ENCODE results near the gene PROCR.
"Not testable (repeated sequence)": the region's sequence is repeated elsewhere in the genome, so short reads cannot be mapped to it uniquely, and the experiment has no call there.

The PROCR gene

GRCh38 chr20:35192118-35192872, 20.4 kb downstream of the PROCR start:
- DNase-seq (ENCODE audit: extremely low read depth in 1 of 2, low read depth in 1 of 2), result no peak

GRCh38 chr20:35193031-35193791, 21.3 kb downstream of the PROCR start:
- DNase-seq (ENCODE audit: extremely low read depth in 1 of 2, low read depth in 1 of 2), result not testable (repeated sequence)

GRCh38 chr20:35196313-35196712, 24.4 kb downstream of the PROCR start:
- no peak for DNase-seq (ENCODE audit: extremely low read depth in 1 of 2, low read depth in 1 of 2)

GRCh38 chr20:35199740-35200139, 27.9 kb downstream of the PROCR start:
- no peak for DNase-seq (ENCODE audit: extremely low read depth in 1 of 2, low read depth in 1 of 2)

- DNase-seq (ENCODE audit: extremely low read depth in 1 of 2, low read depth in 1 of 2), result no peak
Observed at GRCh38 chr20:35200267-35200666, 28.4 kb downstream of the PROCR start.

GRCh38 chr20:35201467-35201866, 29.6 kb downstream of the PROCR start:
- DNase-seq (ENCODE audit: extremely low read depth in 1 of 2, low read depth in 1 of 2), result not testable (repeated sequence)

- no peak for DNase-seq (ENCODE audit: extremely low read depth in 1 of 2, low read depth in 1 of 2)
Observed at GRCh38 chr20:35206802-35207201, 34.9 kb downstream of the PROCR start.

- peak; percentile 59 to 60 for DNase-seq (ENCODE audit: extremely low read depth in 1 of 2, low read depth in 1 of 2)
Observed at GRCh38 chr20:35207950-35208611, 36.2 kb downstream of the PROCR start.

GRCh38 chr20:35215066-35215956, 43.4 kb downstream of the PROCR start:
- DNase-seq (ENCODE audit: extremely low read depth in 1 of 2, low read depth in 1 of 2), result no peak

GRCh38 chr20:35216541-35216940, 44.7 kb downstream of the PROCR start:
- DNase-seq (ENCODE audit: extremely low read depth in 1 of 2, low read depth in 1 of 2), result no peak

- DNase-seq (ENCODE audit: extremely low read depth in 1 of 2, low read depth in 1 of 2), result no peak
Observed at GRCh38 chr20:35223941-35224340, 52.1 kb downstream of the PROCR start.

- no peak for DNase-seq (ENCODE audit: extremely low read depth in 1 of 2, low read depth in 1 of 2)
Observed at GRCh38 chr20:35224536-35224935, 52.7 kb downstream of the PROCR start.

GRCh38 chr20:35225319-35226125, 53.6 kb downstream of the PROCR start:
- DNase-seq (ENCODE audit: extremely low read depth in 1 of 2, low read depth in 1 of 2), result no peak

- DNase-seq (ENCODE audit: extremely low read depth in 1 of 2, low read depth in 1 of 2), result no peak
Observed at GRCh38 chr20:35226126-35226883, 54.4 kb downstream of the PROCR start, which contains the start of gene MMP24. Gene MMP24, plus strand, starts transcription at chr20:35226690. Its CDS starts 49 bp downstream, at chr20:35226739.

All from activated CD8-positive, alpha-beta memory T cell treated with anti-CD3 and anti-CD28 coated beads for 1 hour (primary cell).